ENCODE results near the gene RPS16. TPM values are rescaled to one million over a fixed set of nuclear protein-coding genes. Genes with fewer than 3 reads are reported as not detected.
A peak's percentile ranks its signal among the peaks of the same experiment; 100 is the strongest.

RPS16 gene
- total and polyA plus RNA-seq, 9 of the 15 experiments (the other 6 are each of a cell fraction or from before 2014, with no cell fraction given): 82.6 to 3,671 (median 2,204) TPM

- TF ChIP-seq MLLT1 (IDR thresholded peaks at IDR 0.05): peak in 1 of 2 experiments; percentile 76; a peak in 2 of 4 replicates
- TF ChIP-seq GATAD2B (IDR thresholded peaks at IDR 0.05; ENCODE audit: borderline replicate concordance): no peak
- 0 out of 2 replicates have a peak, but pooled peaks have one; percentile 47 for TF ChIP-seq ZNF609 (CRISPR knock-in tag; IDR thresholded peaks at IDR 0.05; ENCODE audit: borderline replicate concordance)
- TF ChIP-seq GTF2F1 (IDR thresholded peaks at IDR 0.05; ENCODE audit: low read depth, low read length): peak; percentile 78; the same call in 1 of the 2 replicates
- 0 out of 4 replicates have a peak, but pooled peaks of 1 of the 2 experiments have one; percentile 21 for TF ChIP-seq BCLAF1 (IDR thresholded peaks at IDR 0.05; ENCODE audit: borderline replicate concordance in 1 of 2, control insufficient read depth in 1 of 2, low read depth in 2 of 2, low read length in 1 of 2)
- peak; percentile 92 for TF ChIP-seq MBD2 (IDR thresholded peaks at IDR 0.05; ENCODE audit: borderline replicate concordance, low read depth)
- peak in 1 of 2 experiments; percentile 84; a peak in 2 of 4 replicates for TF ChIP-seq ZNF639 (CRISPR knock-in tag; conservative IDR thresholded peaks at IDR 0.05 in 1 of 2, IDR thresholded peaks at IDR 0.05 in 1 of 2)
- peak; percentile 78; the same call in 1 of the 2 replicates for TF ChIP-seq SRSF1 (IDR thresholded peaks at IDR 0.05; ENCODE audit: low read depth, low read length)
- TF ChIP-seq KLF16 (IDR thresholded peaks at IDR 0.05): no peak
- no peak for TF ChIP-seq ID3 (CRISPR knock-in tag; IDR thresholded peaks at IDR 0.05)
- TF ChIP-seq ID3 (tag; IDR thresholded peaks at IDR 0.05): no peak
Measured at GRCh38 chr19:39435499-39436349, at the start of gene RPS16 (continued).

All from K562 (cell line).